H9 (cell line): ENCODE results near the gene DNAI7. TPM values are rescaled to one million over a fixed set of nuclear protein-coding genes. Genes with fewer than 3 reads are reported as not detected.

Source experiments
- DNase-seq: peaks from one replicate; pipeline ENCODE4 v3.0.0-alpha.2; 2017
- H2AFZ ChIP-seq: one replicate; pipeline ENCODE4 v1.6.1; 2013; ENCODE audit warnings: mild to moderate bottlenecking, low read length, control low read depth, moderate library complexity
- H2AK5ac ChIP-seq: 2 replicates; pipeline ENCODE4 v1.6.1; 2013; ENCODE audit warnings: low read length, control low read depth, mixed read lengths; ENCODE audit not compliant: insufficient read length
- H2BK120ac ChIP-seq: one replicate; pipeline ENCODE4 v1.6.1; 2013; ENCODE audit warnings: low read depth, mild to moderate bottlenecking, low read length, control low read depth, inconsistent platforms; ENCODE audit not compliant: poor library complexity, severe bottlenecking
- H2BK12ac ChIP-seq: 2 replicates; pipeline ENCODE4 v1.6.1; 2013; ENCODE audit warnings: low read length, control low read depth, mixed read lengths, low read depth; ENCODE audit not compliant: insufficient read length
- H2BK15ac ChIP-seq: 2 replicates; pipeline ENCODE4 v1.6.1; 2013; ENCODE audit warnings: low read depth, low read length, control low read depth
- H2BK20ac ChIP-seq: one replicate; pipeline ENCODE4 v1.6.1; 2013; ENCODE audit warnings: low read depth, mild to moderate bottlenecking, low read length, control low read depth, inconsistent platforms; ENCODE audit not compliant: poor library complexity, severe bottlenecking
- H2BK5ac ChIP-seq: 2 replicates; pipeline ENCODE4 v1.6.1; 2013; ENCODE audit warnings: low read length, control low read depth, mixed read lengths; ENCODE audit not compliant: insufficient read length
- H3K14ac ChIP-seq: 2 replicates; pipeline ENCODE4 v1.6.1; 2013; ENCODE audit warnings: low read length, control low read depth; ENCODE audit not compliant: insufficient read depth
- H3K18ac ChIP-seq: 2 replicates; pipeline ENCODE4 v1.6.1; 2013; ENCODE audit warnings: low read depth, mild to moderate bottlenecking, mixed read lengths, low read length, control low read depth; ENCODE audit not compliant: insufficient read length
- H3K23ac ChIP-seq: 2 replicates; pipeline ENCODE4 v1.6.1; 2013; ENCODE audit warnings: low read length, control low read depth, mixed read lengths, low read depth; ENCODE audit not compliant: insufficient read length
- H3K23me2 ChIP-seq: 2 replicates; pipeline ENCODE4 v1.6.1; 2013; ENCODE audit warnings: low read depth, mild to moderate bottlenecking, mixed read lengths, low read length, control low read depth; ENCODE audit not compliant: insufficient read length, poor library complexity, severe bottlenecking
- H3K27ac ChIP-seq: 2 replicates; pipeline ENCODE4 v1.5.1; 2013; ENCODE audit warnings: low read length, control low read depth, mixed read lengths, low read depth; ENCODE audit not compliant: insufficient read length
- H3K27me3 ChIP-seq: 2 replicates; pipeline ENCODE4 v1.6.1; 2013; ENCODE audit warnings: low read length, control low read depth, inconsistent platforms; ENCODE audit not compliant: insufficient read depth
- H3K4ac ChIP-seq: 2 replicates; pipeline ENCODE4 v1.6.1; 2013; ENCODE audit warnings: low read depth, mild to moderate bottlenecking, control low read depth, inconsistent platforms, low read length, moderate library complexity
- H3K4me1 ChIP-seq: 2 replicates; pipeline ENCODE4 v1.6.1; 2013; ENCODE audit warnings: low read length, control low read depth, inconsistent platforms; ENCODE audit not compliant: insufficient read depth
- H3K4me2 ChIP-seq: 2 replicates; pipeline ENCODE4 v1.6.1; 2013; ENCODE audit warnings: low read length, control low read depth, mixed read lengths; ENCODE audit not compliant: insufficient read length, insufficient read depth
- H3K56ac ChIP-seq: 2 replicates; pipeline ENCODE4 v1.6.1; 2013; ENCODE audit warnings: low read depth, mild to moderate bottlenecking, mixed read lengths, low read length, control low read depth; ENCODE audit not compliant: insufficient read length
- H3K79me1 ChIP-seq: 2 replicates; pipeline ENCODE4 v1.6.1; 2013; ENCODE audit warnings: low read depth, mild to moderate bottlenecking, moderate library complexity, low read length, control low read depth, inconsistent platforms; ENCODE audit not compliant: insufficient read depth, poor library complexity, severe bottlenecking
- H3K79me2 ChIP-seq: 2 replicates; pipeline ENCODE4 v1.6.1; 2013; ENCODE audit warnings: low read length, control low read depth, inconsistent platforms; ENCODE audit not compliant: insufficient read depth
- H3K9ac ChIP-seq: 2 replicates; pipeline ENCODE4 v1.6.1; 2013; ENCODE audit warnings: low read length, control low read depth, mixed read lengths; ENCODE audit not compliant: insufficient read length; ENCODE audit errors: extremely low read depth
- H3K9me3 ChIP-seq: one replicate; pipeline ENCODE4 v1.6.1; 2013; ENCODE audit warnings: low read depth, low read length, inconsistent platforms; ENCODE audit not compliant: control insufficient read depth
- H3T11ph ChIP-seq: one replicate; pipeline ENCODE4 v1.6.1; 2013; ENCODE audit warnings: mild to moderate bottlenecking, low read length, control low read depth, inconsistent platforms
- H4K20me1 ChIP-seq: one replicate; pipeline ENCODE4 v1.6.1; 2013; ENCODE audit not compliant: control insufficient read depth, insufficient read length, insufficient read depth
- H4K5ac ChIP-seq: 2 replicates; pipeline ENCODE4 v1.6.1; 2013; ENCODE audit warnings: low read depth, mild to moderate bottlenecking, mixed read lengths, low read length, control low read depth; ENCODE audit not compliant: insufficient read length
- H4K8ac ChIP-seq: replicated peaks from 2 replicates; pipeline ENCODE4 v1.6.1; 2013; ENCODE audit warnings: low read length, control low read depth, mixed read lengths, low read depth; ENCODE audit not compliant: insufficient read length
- H4K91ac ChIP-seq: 2 replicates; pipeline ENCODE4 v1.6.1; 2013; ENCODE audit warnings: low read depth, mild to moderate bottlenecking, moderate library complexity, mixed read lengths, low read length, control low read depth; ENCODE audit not compliant: insufficient read length
- H3K27ac Mint-ChIP-seq, 3 experiments: 2 replicates in 2 of 3; 3 replicates in 1 of 3; pipeline ENCODE4 v1.8.0; 2020 to 2021; ENCODE audit warnings: mixed read lengths in 3 of 3, mild to moderate bottlenecking in 1 of 3, moderate library complexity in 1 of 3
- H3K27me3 Mint-ChIP-seq: 2 replicates; pipeline ENCODE4 v1.8.0; 2021; ENCODE audit warnings: low read depth, mild to moderate bottlenecking, moderate library complexity, mixed read lengths
- H3K36me3 Mint-ChIP-seq, 3 experiments: 2 replicates in 2 of 3; 3 replicates in 1 of 3; pipeline ENCODE4 v1.8.0; 2020 to 2021; ENCODE audit warnings: low read depth in 3 of 3, mixed read lengths in 3 of 3; ENCODE audit not compliant: insufficient read depth in 1 of 3
- H3K4me1 Mint-ChIP-seq, 2 experiments: 2 replicates each; pipeline ENCODE4 v1.8.0; 2020; ENCODE audit warnings: mixed read lengths in 2 of 2
- H3K4me3 Mint-ChIP-seq, 2 experiments: 2 replicates in 1 of 2; 3 replicates in 1 of 2; pipeline ENCODE4 v1.8.0; 2020 to 2021; ENCODE audit warnings: mild to moderate bottlenecking in 2 of 2, mixed read lengths in 2 of 2, moderate library complexity in 1 of 2
- H3K9me3 Mint-ChIP-seq, 2 experiments: 2 replicates in 1 of 2; 3 replicates in 1 of 2; pipeline ENCODE4 v1.8.0; 2020; ENCODE audit warnings: mild to moderate bottlenecking in 2 of 2, mixed read lengths in 2 of 2, moderate library complexity in 1 of 2
- CTCF ChIP-seq: fragments of 200-600 bp; sonication (generic); conservative IDR thresholded peaks from 3 replicates; pipeline ENCODE4 v1.8.0; 2021; ENCODE audit warnings: antibody characterized with exemption, mild to moderate bottlenecking
- WGBS: extraction: QIAGEN DNeasy Blood & Tissue Kit; methylation state at CpG from one replicate; pipeline ENCODE4 v1.1.7; 2013; ENCODE audit warnings: missing lambda C conversion rate, low lambda C conversion rate, mixed read lengths; ENCODE audit not compliant: insufficient read length; ENCODE audit errors: extremely low coverage; 5-methylcytosine and 5-hydroxymethylcytosine counted together
- total RNA-seq: library from RNA; stranded (reverse); gene quantifications from 2 replicates; pipeline ENCODE4 v1.2.1, GENCODE V29; 2021

DNAI7 gene
- total RNA-seq, 1 experiment from 2014 or later: not detected

DNA sequence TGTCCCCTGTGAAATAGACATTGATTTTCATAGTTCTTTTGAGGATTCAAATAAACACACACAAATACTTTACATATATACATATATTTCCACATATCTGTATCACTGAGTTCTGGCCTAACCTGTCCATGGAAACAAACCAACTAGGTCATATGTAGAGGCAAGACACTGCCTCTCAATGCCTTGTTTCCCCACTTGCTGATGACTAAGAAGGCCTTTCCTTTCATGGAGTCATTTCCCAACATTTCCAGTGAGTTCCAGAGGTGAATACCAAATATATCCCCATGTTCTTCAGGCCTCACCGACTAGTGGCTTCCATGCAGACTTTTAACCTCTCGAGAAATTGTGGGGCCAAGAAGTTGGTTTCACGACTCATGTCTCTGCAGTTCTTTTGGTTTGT is 120.8 kb downstream of the DNAI7 start:
- no peaks in the 10 kb centered on the region for H3K36me3 Mint-ChIP-seq
- Histone ChIP-seq H2AK5ac (no peak overlapping the region), H3K4ac (no peak overlapping the region), H2BK5ac (no peak overlapping the region), H3K4me2 (no peak overlapping the region), H3K23ac (no peak overlapping the region), H3K23me2 (no peaks in the 10 kb centered on the region), H2BK15ac (no peak overlapping the region), H3K14ac (no peak overlapping the region), H3K18ac (no peak overlapping the region), H4K91ac (no peak overlapping the region), H3T11ph (no peak overlapping the region), H3K4me1 (no peaks in the 10 kb centered on the region), H4K20me1 (no peaks in the 10 kb centered on the region), H3K9me3 (no peaks in the 10 kb centered on the region), H2BK120ac (no peak overlapping the region), H4K5ac (no peak overlapping the region), H3K56ac (no peak overlapping the region), H3K27me3 (no peaks in the 10 kb centered on the region), H4K8ac (no peak overlapping the region), H3K27ac (no peak overlapping the region), H2AFZ (no peak overlapping the region), H2BK20ac (no peak overlapping the region), H3K9ac (no peak overlapping the region), H3K79me2 (no peaks in the 10 kb centered on the region), H3K79me1 (no peaks in the 10 kb centered on the region), H2BK12ac (no peak overlapping the region)
- H3K9me3 Mint-ChIP-seq: no peaks in the 10 kb centered on the region
- H3K27ac Mint-ChIP-seq: no peak overlapping the region
- no peaks in the 10 kb centered on the region for H3K4me1 Mint-ChIP-seq
- no peak overlapping the region for H3K4me3 Mint-ChIP-seq
- H3K27me3 Mint-ChIP-seq: no peaks in the 10 kb centered on the region
- no CpG with 5 or more reads among the region's 3 CpGs for WGBS
- no peak for TF ChIP-seq CTCF
- DNase-seq: no peak
